Activated T-cell treated with anti-CD3 and anti-CD28 coated beads, Interleukin-2, amount 50 U/mL, for 48 hours (primary cell): ENCODE measurements around the gene GLB1L2.

Source experiments
- DNase-seq, 2 experiments: peaks; one replicate each; pipeline ENCODE4 v3.0.0-alpha.2; 2020

The GLB1L2 gene

GRCh38 chr11:134349802-134350355, 18.1 kb downstream of the GLB1L2 start:
- no peak for DNase-seq

GRCh38 chr11:134350381-134350780, 18.6 kb downstream of the GLB1L2 start:
- DNase-seq = no peak

- no peak for DNase-seq
Measured at GRCh38 chr11:134352111-134352510, 20.3 kb downstream of the GLB1L2 start.

- DNase-seq = no peak
Measured at GRCh38 chr11:134355136-134355535, 23.3 kb downstream of the GLB1L2 start.

GRCh38 chr11:134355656-134356055, 23.9 kb downstream of the GLB1L2 start:
- no peak for DNase-seq

- DNase-seq = no peak
Measured at GRCh38 chr11:134356656-134357544, 25.1 kb downstream of the GLB1L2 start.

- no peak for DNase-seq
Measured at GRCh38 chr11:134357545-134357839, 25.7 kb downstream of the GLB1L2 start.

GRCh38 chr11:134358165-134358855, 26.5 kb downstream of the GLB1L2 start:
- DNase-seq = no peak

- DNase-seq = no peak
Measured at GRCh38 chr11:134358856-134359490, 27.2 kb downstream of the GLB1L2 start.

GRCh38 chr11:134359646-134360045, 27.9 kb downstream of the GLB1L2 start:
- no peak for DNase-seq

GRCh38 chr11:134360050-134360835, 28.5 kb downstream of the GLB1L2 start:
- DNase-seq = peak; percentile 86 to 90

GRCh38 chr11:134361661-134362060, 29.9 kb downstream of the GLB1L2 start:
- DNase-seq = no peak

GRCh38 chr11:134362192-134362901, 30.6 kb downstream of the GLB1L2 start:
- DNase-seq = no peak

- no peak for DNase-seq
Measured at GRCh38 chr11:134363161-134363560, 31.4 kb downstream of the GLB1L2 start.

- DNase-seq = no peak
Measured at GRCh38 chr11:134363592-134363991, 31.8 kb downstream of the GLB1L2 start.

- DNase-seq = no peak
Measured at GRCh38 chr11:134364261-134364660, 32.5 kb downstream of the GLB1L2 start.

- DNase-seq = no peak
Measured at GRCh38 chr11:134365011-134365925, 33.5 kb downstream of the GLB1L2 start.

GRCh38 chr11:134366254-134366653, 34.5 kb downstream of the GLB1L2 start:
- no peak for DNase-seq

- DNase-seq = no peak
Measured at GRCh38 chr11:134367781-134368180, 36.0 kb downstream of the GLB1L2 start.

- no peak for DNase-seq
Measured at GRCh38 chr11:134369656-134370525, 38.1 kb downstream of the GLB1L2 start.
